ENCODE measurements around the gene KCNMB1. TPM values are rescaled to one million over a fixed set of nuclear protein-coding genes. Genes with fewer than 3 reads are reported as not detected.

Gene KCNMB1
- total RNA-seq, 1 donor from 2014 or later = not detected

DNA sequence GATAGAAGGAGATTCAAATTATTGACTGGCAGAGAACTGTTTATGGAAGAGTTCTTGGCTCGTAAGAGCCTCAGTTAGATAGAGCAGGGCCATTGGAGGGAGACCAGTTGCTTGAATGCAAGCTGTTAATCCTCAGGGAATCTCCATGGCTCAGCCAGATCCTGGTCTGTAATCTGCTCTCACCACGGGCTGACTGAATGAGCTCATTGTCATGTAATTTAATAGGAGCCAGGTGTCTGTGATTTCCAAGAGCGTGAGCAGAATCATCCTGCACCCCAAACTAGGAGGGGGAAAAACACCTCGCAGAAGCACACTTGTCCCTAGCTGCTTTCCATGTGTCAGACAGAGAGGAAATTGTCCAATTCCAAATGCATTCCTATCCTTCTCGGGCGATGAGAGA, 19.1 kb upstream of the KCNMB1 start:
- peak; percentile 81 for DNase-seq (ENCODE audit: low spot score)
- no peak overlapping the region for H2AFZ ChIP-seq (replicated peaks)
- Mint-ChIP-seq H3K36me3 (no peaks in the 10 kb centered on the region), H3K27ac (no peak overlapping the region), H3K27me3 (ENCODE audit: insufficient read depth, low read depth) (peaks cover 7% of the 10 kb centered on the region), H3K4me1 (peaks cover 16% of the 10 kb centered on the region), H3K9me3 (no peaks in the 10 kb centered on the region), H3K4me3 (no peak overlapping the region)
- H3K36me3 ChIP-seq = no peaks in the 10 kb centered on the region
- peaks cover 38% of the 10 kb centered on the region for H3F3A ChIP-seq (ENCODE audit: low read depth)
- H3K27ac ChIP-seq = peak overlapping the region; percentile 19
- TF ChIP-seq EZH2 (IDR thresholded peaks at IDR 0.05) = no peak
- TF ChIP-seq CTCF (IDR thresholded peaks at IDR 0.05) = no peak
- TF ChIP-seq EZH2phosphoT487 (IDR thresholded peaks at IDR 0.05) = no peak
- H3K9me3 ChIP-seq (ENCODE audit: low read depth) = no peaks in the 10 kb centered on the region
- H3K4me1 ChIP-seq = peaks cover 41% of the 10 kb centered on the region
- no peaks in the 10 kb centered on the region for H3K79me2 ChIP-seq (ENCODE audit: low read depth)
- no peaks in the 10 kb centered on the region for H4K20me1 ChIP-seq (ENCODE audit: low read depth)
- H3K27me3 ChIP-seq = no peaks in the 10 kb centered on the region
- no peak overlapping the region for H3K4me3 ChIP-seq
- H3K4me2 ChIP-seq = peak overlapping the region; percentile 66
- H3K9ac ChIP-seq = no peak overlapping the region

- no peak overlapping the region for H2AFZ ChIP-seq (replicated peaks)
- peaks cover under 1% of the 10 kb centered on the region for H3K9me3 Mint-ChIP-seq
- peaks cover 7% of the 10 kb centered on the region for H3K27me3 Mint-ChIP-seq (ENCODE audit: insufficient read depth, low read depth)
- H4K20me1 ChIP-seq (ENCODE audit: low read depth) = no peaks in the 10 kb centered on the region
- no peak overlapping the region for H3K27ac ChIP-seq
- peaks cover under 1% of the 10 kb centered on the region for H3K36me3 Mint-ChIP-seq
- no peak overlapping the region for H3K4me3 ChIP-seq
- no peaks in the 10 kb centered on the region for H3K9me3 ChIP-seq (ENCODE audit: low read depth)
- TF ChIP-seq CTCF (IDR thresholded peaks at IDR 0.05) (no peak), EZH2phosphoT487 (IDR thresholded peaks at IDR 0.05) (no peak), EZH2 (IDR thresholded peaks at IDR 0.05) (no peak)
- H3K4me1 Mint-ChIP-seq = peaks cover 16% of the 10 kb centered on the region
- H3K9ac ChIP-seq = no peak overlapping the region
- peaks cover 41% of the 10 kb centered on the region for H3K4me1 ChIP-seq
- no peak for DNase-seq (ENCODE audit: low spot score)
- H3K4me2 ChIP-seq = no peak overlapping the region
- no peaks in the 10 kb centered on the region for H3K79me2 ChIP-seq (ENCODE audit: low read depth)
- no peak overlapping the region for H3K4me3 Mint-ChIP-seq
- no peak overlapping the region for H3K27ac Mint-ChIP-seq
- H3F3A ChIP-seq (ENCODE audit: low read depth) = peaks cover 43% of the 10 kb centered on the region
- no peaks in the 10 kb centered on the region for H3K36me3 ChIP-seq
- no peaks in the 10 kb centered on the region for H3K27me3 ChIP-seq
Observed at GRCh38 chr5:170407062-170407461, 17.9 kb upstream of the KCNMB1 start.

DNA sequence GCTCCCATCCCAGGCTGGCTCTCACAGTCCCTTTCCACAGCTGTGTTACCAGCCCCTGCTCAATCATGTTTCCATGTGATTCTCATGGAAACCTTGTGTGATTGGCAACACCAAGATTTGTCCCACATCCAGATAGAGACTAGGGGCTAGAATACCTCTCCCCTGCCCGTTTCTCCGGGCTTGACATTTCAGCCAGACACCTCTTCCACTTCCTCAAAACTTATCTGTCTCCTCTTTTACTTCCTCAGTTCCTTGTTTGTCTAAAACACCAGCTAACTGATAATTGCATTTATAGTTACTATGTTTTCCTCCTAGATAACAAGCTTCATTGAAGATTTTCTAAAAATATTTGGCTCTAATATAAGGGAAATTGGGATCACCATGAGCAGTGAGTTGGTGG, 16.6 kb upstream of the KCNMB1 start:
- no peaks in the 10 kb centered on the region for H3K36me3 ChIP-seq
- no peak overlapping the region for H3K27ac ChIP-seq
- H3K36me3 Mint-ChIP-seq = peaks cover 2% of the 10 kb centered on the region
- no peak overlapping the region for H3K9ac ChIP-seq
- peaks cover 21% of the 10 kb centered on the region for H3K4me1 Mint-ChIP-seq
- DNase-seq (ENCODE audit: low spot score) = no peak
- no peaks in the 10 kb centered on the region for H3K79me2 ChIP-seq (ENCODE audit: low read depth)
- H3K9me3 ChIP-seq (ENCODE audit: low read depth) = no peaks in the 10 kb centered on the region
- peaks cover 41% of the 10 kb centered on the region for H3K4me1 ChIP-seq
- TF ChIP-seq EZH2phosphoT487 (IDR thresholded peaks at IDR 0.05) = no peak
- TF ChIP-seq CTCF (IDR thresholded peaks at IDR 0.05) = no peak
- no peak for TF ChIP-seq EZH2 (IDR thresholded peaks at IDR 0.05)
- no peak overlapping the region for H3K4me2 ChIP-seq
- no peak overlapping the region for H3K4me3 ChIP-seq
- H3K9me3 Mint-ChIP-seq = peaks cover 5% of the 10 kb centered on the region
- no peaks in the 10 kb centered on the region for H4K20me1 ChIP-seq (ENCODE audit: low read depth)
- H3F3A ChIP-seq (ENCODE audit: low read depth) = peaks cover 43% of the 10 kb centered on the region
- no peak overlapping the region for H2AFZ ChIP-seq (replicated peaks)
- H3K27me3 Mint-ChIP-seq (ENCODE audit: insufficient read depth, low read depth) = peaks cover 10% of the 10 kb centered on the region
- H3K27ac Mint-ChIP-seq = no peak overlapping the region
- no peak overlapping the region for H3K4me3 Mint-ChIP-seq
- H3K27me3 ChIP-seq = no peaks in the 10 kb centered on the region

All from neural progenitor cell (in vitro differentiated cells).